Fibroblast of lung (primary cell): ENCODE results near the gene ITGAL. TPM values are rescaled to one million over a fixed set of nuclear protein-coding genes. Genes with fewer than 3 reads are reported as not detected.

Experiments
- DNase-seq, 2 donors: peaks; one replicate each; pipeline versions ENCODE4 v3.0.0 to v3.0.0-alpha.2; 2010; ENCODE audit warnings: low read depth in 2 of 2
- H2AFZ ChIP-seq: 2 replicates; pipeline ENCODE4 v1.5.1; 2012; ENCODE audit warnings: low read length, control low read depth, inconsistent platforms
- H3K27ac ChIP-seq: 2 replicates; pipeline ENCODE4 v1.5.1; 2011; ENCODE audit warnings: low read length, control low read depth; ENCODE audit not compliant: insufficient read depth
- H3K27me3 ChIP-seq: 2 replicates; pipeline ENCODE4 v1.5.1; 2011; ENCODE audit warnings: mild to moderate bottlenecking, low read length; ENCODE audit not compliant: control insufficient read depth, insufficient read depth
- H3K36me3 ChIP-seq: 2 replicates; pipeline ENCODE4 v1.5.1; 2011; ENCODE audit warnings: low read length; ENCODE audit not compliant: control insufficient read depth, insufficient read depth
- H3K4me1 ChIP-seq: 2 replicates; pipeline ENCODE4 v1.5.1; 2011; ENCODE audit warnings: low read length; ENCODE audit not compliant: control insufficient read depth, insufficient read depth; ENCODE audit errors: extremely low read depth
- H3K4me2 ChIP-seq: 2 replicates; pipeline ENCODE4 v1.5.1; 2011; ENCODE audit warnings: low read length, control low read depth; ENCODE audit not compliant: insufficient read depth; ENCODE audit errors: extremely low read depth
- H3K4me3 ChIP-seq, 4 experiments: fragments of 200-600 bp in 1 of 4; sonication (generic) in 1 of 4; replicated peaks in 1 of 4; 2 replicates each; pipeline ENCODE4 v1.5.1; 2011 to 2016; ENCODE audit warnings: low read length in 4 of 4, low read depth in 3 of 4, mild to moderate bottlenecking in 3 of 4, control low read depth in 2 of 4, inconsistent platforms in 1 of 4, mixed read lengths in 1 of 4; ENCODE audit not compliant: insufficient read depth in 1 of 4; ENCODE audit errors: control extremely low read depth in 1 of 4
- H3K79me2 ChIP-seq: 2 replicates; pipeline ENCODE4 v1.5.1; 2012; ENCODE audit warnings: mild to moderate bottlenecking, low read length, inconsistent platforms; ENCODE audit not compliant: control insufficient read depth, insufficient read depth
- H3K9ac ChIP-seq: 2 replicates; pipeline ENCODE4 v1.5.1; 2011; ENCODE audit warnings: mild to moderate bottlenecking, low read length, control low read depth; ENCODE audit not compliant: insufficient read depth
- H3K9me3 ChIP-seq: 2 replicates; pipeline ENCODE4 v1.5.1; 2012; ENCODE audit warnings: low read depth, low read length; ENCODE audit not compliant: control insufficient read depth, insufficient read depth
- H4K20me1 ChIP-seq: 2 replicates; pipeline ENCODE4 v1.5.1; 2011; ENCODE audit warnings: low read length; ENCODE audit not compliant: control insufficient read depth, insufficient read depth; ENCODE audit errors: extremely low read depth
- CTCF ChIP-seq, 2 donors: IDR thresholded peaks in 1 of 2; conservative IDR thresholded peaks in 1 of 2; 1 replicate in 1 of 2; 2 replicates in 1 of 2; pipeline ENCODE4 v1.5.1; 2011 to 2012; ENCODE audit warnings: low read length in 2 of 2, control low read depth in 1 of 2, inconsistent platforms in 1 of 2, low read depth in 1 of 2, mild to moderate bottlenecking in 1 of 2
- EZH2 ChIP-seq: IDR thresholded peaks from 2 replicates; pipeline ENCODE4 v1.5.1; 2012; ENCODE audit warnings: low read length, control low read depth, mild to moderate bottlenecking; ENCODE audit errors: missing control alignments
- polyA plus RNA-seq, 2 donors: library from polyadenylated mRNA; depleted of rRNA in 1 of 2; stranded (reverse) in 1 of 2; unstranded in 1 of 2; fragments of >200 nt; gene quantifications; 2 replicates each; pipeline ENCODE4 v1.2.1, GENCODE V29; 2011 to 2012; ENCODE audit warnings: missing spikeins in 1 of 2
- total RNA-seq: library from RNA; depleted of rRNA; stranded (reverse); fragments of >200 nt; gene quantifications from 2 replicates; pipeline ENCODE4 v1.2.1, GENCODE V29; 2014

Gene ITGAL
- total and polyA plus RNA-seq, 2 donors (not counting 1 experiment from before 2014, with no cell fraction given) = not detected

DNA sequence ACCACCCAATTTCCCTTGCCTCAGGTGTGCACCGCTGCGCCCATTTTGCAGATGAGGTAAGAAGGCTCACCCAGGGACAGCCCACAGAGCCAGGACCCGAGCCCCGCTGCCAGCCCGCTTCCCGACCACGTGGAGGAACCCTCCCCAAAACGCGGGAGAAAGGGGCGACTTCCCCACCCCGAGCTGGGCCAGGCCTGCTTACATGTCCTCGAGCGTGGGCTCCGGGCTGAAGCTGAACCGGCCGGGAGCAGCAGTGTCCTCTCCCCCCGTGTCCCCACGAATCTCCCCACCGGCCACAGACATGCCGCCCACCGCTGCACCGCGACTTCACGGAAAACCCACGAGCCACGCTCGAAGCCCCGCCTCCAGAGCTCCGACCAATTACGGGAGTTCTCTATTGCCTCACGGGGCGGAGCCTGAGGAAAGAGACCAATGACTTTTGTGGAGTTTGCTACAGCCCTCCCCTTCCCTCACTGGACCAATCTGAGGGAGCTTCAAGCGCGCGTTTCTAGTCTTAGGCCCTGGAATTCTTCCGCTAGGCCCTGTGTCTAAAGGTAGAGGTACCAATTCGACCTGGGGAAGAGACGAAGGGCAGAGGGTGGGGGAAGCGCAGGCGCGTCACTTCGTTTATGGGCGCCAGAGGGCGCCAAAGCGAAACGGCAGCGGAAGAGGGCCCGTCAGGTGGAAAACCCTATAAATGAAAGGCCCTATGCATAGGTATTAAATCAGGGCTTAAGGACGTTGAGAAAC, 42.7 kb upstream of the ITGAL start, which contains the start of gene DCTPP1:
Gene DCTPP1 (minus strand): TSS at position 353 of the 750 bp plus-strand sequence. CDS start 50 bp downstream, at position 303.
- peaks cover 2% of the 10 kb centered on the region for H3K4me1 ChIP-seq
- no peak for TF ChIP-seq EZH2
- TF ChIP-seq CTCF (conservative IDR thresholded peaks at IDR 0.05 in 1 of 2, IDR thresholded peaks at IDR 0.05 in 1 of 2; ENCODE audit: low read depth in 1 of 2, low read length in 2 of 2) = peak; percentile 48 to 60
- DNase-seq = peak; percentile 97 to 98
- peak within 1 kb of the TSS; percentile 46 for H3K9ac ChIP-seq
- peaks cover 4% of the 10 kb centered on the region for H3K36me3 ChIP-seq
- peak within 1 kb of the TSS; percentile 71 for H3K27ac ChIP-seq
- peaks cover 6% of the 10 kb centered on the region for H3K79me2 ChIP-seq
- H3K27me3 ChIP-seq = peaks cover 5% of the 10 kb centered on the region
- peak within 1 kb of the TSS; percentile 99 for H3K4me2 ChIP-seq
- H2AFZ ChIP-seq = peak within 1 kb of the TSS; percentile 94
- peak within 1 kb of the TSS; percentile 81 to 92 (median 88) for H3K4me3 ChIP-seq
- H3K9me3 ChIP-seq = no peaks in the 10 kb centered on the region
- H4K20me1 ChIP-seq = no peaks in the 10 kb centered on the region

DNA sequence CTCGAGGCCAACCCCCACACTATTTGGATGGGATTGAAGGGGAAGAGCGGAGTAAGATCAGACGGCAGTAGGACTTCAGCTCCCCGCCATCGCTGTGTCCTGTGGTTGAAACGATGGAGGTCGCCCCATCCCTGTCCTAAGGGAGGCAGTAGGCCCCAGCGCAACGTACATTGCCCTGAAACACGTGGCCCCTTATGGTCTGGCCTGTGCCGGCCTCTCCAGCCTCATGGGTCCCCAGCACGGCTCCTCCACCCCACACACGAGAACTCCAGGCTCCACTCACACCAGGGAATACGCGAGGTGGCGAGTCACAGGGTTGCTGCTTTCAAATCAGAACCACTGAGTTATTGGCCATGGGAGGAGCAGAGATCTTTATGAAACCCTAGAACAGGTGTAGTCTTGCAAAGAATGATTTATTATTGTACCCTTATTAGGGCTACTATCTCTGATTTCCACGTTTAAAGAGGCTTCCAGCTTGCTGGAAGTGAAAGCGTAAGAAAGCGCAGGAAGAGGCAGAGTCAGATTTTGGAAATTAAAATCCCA, 42.0 kb upstream of the ITGAL start:
- Histone ChIP-seq H3K9ac (no peak overlapping the region), H3K36me3 (peaks cover 4% of the 10 kb centered on the region), H2AFZ (peak overlapping the region; percentile 92), H3K4me2 (peak overlapping the region; percentile 75), H3K27me3 (peaks cover 6% of the 10 kb centered on the region), H3K79me2 (peaks cover 6% of the 10 kb centered on the region), H3K4me1 (peaks cover 2% of the 10 kb centered on the region), H3K9me3 (no peaks in the 10 kb centered on the region), H3K4me3 (peak overlapping the region; percentile 81 to 92 (median 88)), H3K27ac (peak overlapping the region; percentile 5), H4K20me1 (no peaks in the 10 kb centered on the region)
- TF ChIP-seq CTCF (conservative IDR thresholded peaks at IDR 0.05 in 1 of 2, IDR thresholded peaks at IDR 0.05 in 1 of 2; ENCODE audit: low read depth in 1 of 2, low read length in 2 of 2) (no peak), EZH2 (no peak)
- DNase-seq = no peak

- Histone ChIP-seq H3K4me1 (no peaks in the 10 kb centered on the region), H3K4me3 (no peak overlapping the region), H3K4me2 (no peak overlapping the region), H3K9me3 (no peaks in the 10 kb centered on the region), H3K36me3 (no peaks in the 10 kb centered on the region), H2AFZ (no peak overlapping the region), H4K20me1 (no peaks in the 10 kb centered on the region), H3K27ac (no peak overlapping the region), H3K9ac (no peak overlapping the region), H3K79me2 (no peaks in the 10 kb centered on the region), H3K27me3 (peaks cover 9% of the 10 kb centered on the region)
- TF ChIP-seq EZH2 (no peak), CTCF (conservative IDR thresholded peaks at IDR 0.05 in 1 of 2, IDR thresholded peaks at IDR 0.05 in 1 of 2; ENCODE audit: low read depth in 1 of 2, low read length in 2 of 2) (no peak)
- DNase-seq = no peak
These were observed 37.7 kb upstream of the ITGAL start for GRCh38 chr16:30434852-30435251.
